ENCODE data around the gene RPRML. TPM values are rescaled to one million over a fixed set of nuclear protein-coding genes. Genes with fewer than 3 reads are reported as not detected.
"Not testable (repeated sequence)": the region's sequence is repeated elsewhere in the genome, so short reads cannot be mapped to it uniquely, and the experiment has no call there.

Gene RPRML
- total and polyA plus RNA-seq, 5 donors from 2014 or later, result not detected

DNA sequence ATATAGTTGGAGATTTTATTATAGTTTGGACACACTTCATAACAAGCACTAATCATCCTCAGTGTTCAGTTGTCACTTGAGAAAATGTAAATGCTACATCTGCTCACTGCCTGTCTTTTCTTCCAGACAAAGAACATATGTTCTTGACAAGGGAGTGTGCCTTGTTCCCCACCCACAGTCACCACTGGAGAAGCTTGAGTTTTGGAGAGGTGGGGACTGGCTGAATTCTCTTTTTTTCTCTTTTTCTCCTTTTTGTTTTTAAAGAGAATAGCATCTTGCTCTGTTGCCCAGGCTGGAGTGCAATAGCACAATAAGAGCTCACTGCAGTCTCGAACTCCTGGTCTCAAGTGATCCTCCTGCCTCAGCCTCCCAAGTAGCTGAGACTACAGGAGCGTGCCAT lies 15.5 kb downstream of the RPRML start:
- Histone ChIP-seq H3K27ac (ENCODE audit: insufficient read depth, low read length, poor library complexity, severe bottlenecking) (no peak overlapping the region), H3K4me3 (ENCODE audit: low read depth, low read length) (no peak overlapping the region), H3K9me3 (ENCODE audit: control insufficient read depth in 2 of 2, low read length in 2 of 2) (peaks cover 0 to 2% of the 10 kb centered on the region in 2 experiments), H3K36me3 (ENCODE audit: control insufficient read depth, insufficient read depth, low read length) (peaks cover 10% of the 10 kb centered on the region), H3K4me1 (ENCODE audit: control insufficient read depth, insufficient read depth, low read length, poor library complexity, severe bottlenecking) (no peaks in the 10 kb centered on the region), H3K27me3 (ENCODE audit: control insufficient read depth, insufficient read depth, low read length) (no peaks in the 10 kb centered on the region)
- Mint-ChIP-seq H3K4me3 (no peak overlapping the region), H3K27me3 (peaks cover 6% of the 10 kb centered on the region), H3K9me3 (peaks cover 0 to 8% (median 2%) of the 10 kb centered on the region in 7 donors), H3K36me3 (peaks cover 39% of the 10 kb centered on the region), H3K27ac (no peak overlapping the region), H3K4me1 (peaks cover 0 to 6% (median 0%) of the 10 kb centered on the region in 4 donors)
- DNase-seq (no peak), ATAC-seq (ENCODE audit: low read depth in 2 of 2) (no peak)

GRCh38 chr17:46962374-46962790 lies 16.7 kb downstream of the RPRML start:
- Mint-ChIP-seq H3K27ac (no peak overlapping the region), H3K4me3 (no peak overlapping the region)
- no peaks in the 10 kb centered on the region for H3K27me3 ChIP-seq (ENCODE audit: control insufficient read depth, insufficient read depth, low read length)

DNA sequence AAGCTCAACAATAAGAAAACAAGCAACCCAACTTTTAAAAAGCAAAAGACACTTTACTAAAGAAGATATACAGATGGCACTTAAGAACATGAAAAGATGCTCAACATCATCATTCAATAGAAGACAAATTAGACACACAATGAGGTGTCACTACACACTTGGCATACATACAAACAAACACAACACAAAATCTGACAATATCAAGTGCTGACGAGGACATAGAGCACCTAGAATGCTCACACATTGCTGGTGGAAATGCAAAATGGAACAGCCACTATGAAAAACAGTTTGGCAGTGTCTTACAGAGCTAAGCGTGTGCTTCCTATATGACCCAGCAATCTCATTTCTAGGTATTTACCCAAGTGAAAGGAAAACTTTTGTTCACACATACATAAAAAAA lies 18.9 kb downstream of the RPRML start:
- peaks cover 0 to 8% (median 2%) of the 10 kb centered on the region in 7 donors for H3K9me3 Mint-ChIP-seq
- H3K36me3 ChIP-seq (ENCODE audit: control insufficient read depth, insufficient read depth, low read length), result no peaks in the 10 kb centered on the region
- no peak overlapping the region for H3K4me3 ChIP-seq (ENCODE audit: low read depth, low read length)
- peaks cover 6% of the 10 kb centered on the region for H3K27me3 Mint-ChIP-seq
- DNase-seq (no peak), ATAC-seq (ENCODE audit: low read depth in 2 of 2) (no peak)
- peaks cover 0 to 2% of the 10 kb centered on the region in 2 experiments for H3K9me3 ChIP-seq (ENCODE audit: control insufficient read depth in 2 of 2, low read length in 2 of 2)
- H3K4me1 Mint-ChIP-seq, result peaks cover 0 to 9% (median 0%) of the 10 kb centered on the region in 4 donors
- peaks cover 26% of the 10 kb centered on the region for H3K36me3 Mint-ChIP-seq
- H3K27me3 ChIP-seq (ENCODE audit: control insufficient read depth, insufficient read depth, low read length), result no peaks in the 10 kb centered on the region
- no peaks in the 10 kb centered on the region for H3K4me1 ChIP-seq (ENCODE audit: control insufficient read depth, insufficient read depth, low read length, poor library complexity, severe bottlenecking)
- H3K27ac Mint-ChIP-seq, result no peak overlapping the region
- H3K27ac ChIP-seq (ENCODE audit: insufficient read depth, low read length, poor library complexity, severe bottlenecking), result no peak overlapping the region
- H3K4me3 Mint-ChIP-seq, result no peak overlapping the region

More at GRCh38 chr17:46962374-46962790, 16.7 kb downstream of the RPRML start:
- no peaks in the 10 kb centered on the region for H3K4me1 ChIP-seq (ENCODE audit: control insufficient read depth, insufficient read depth, low read length, poor library complexity, severe bottlenecking)
- peak in 1 of 3 donors; percentile 21 for DNase-seq
- no peak for ATAC-seq (ENCODE audit: low read depth in 2 of 2)
- H3K27me3 Mint-ChIP-seq, result peaks cover 6% of the 10 kb centered on the region
- H3K9me3 ChIP-seq (ENCODE audit: control insufficient read depth in 2 of 2, low read length in 2 of 2), result peaks cover 0 to 2% of the 10 kb centered on the region in 2 experiments
- peaks cover 0 to 8% (median 0%) of the 10 kb centered on the region in 4 donors for H3K4me1 Mint-ChIP-seq
- H3K36me3 ChIP-seq (ENCODE audit: control insufficient read depth, insufficient read depth, low read length), result peaks cover 4% of the 10 kb centered on the region
- H3K9me3 Mint-ChIP-seq, result peaks cover 0 to 8% (median 2%) of the 10 kb centered on the region in 7 donors
- H3K36me3 Mint-ChIP-seq, result peaks cover 31% of the 10 kb centered on the region
- H3K4me3 ChIP-seq (ENCODE audit: low read depth, low read length), result no peak overlapping the region
- H3K27ac ChIP-seq (ENCODE audit: insufficient read depth, low read length, poor library complexity, severe bottlenecking), result no peak overlapping the region

DNA sequence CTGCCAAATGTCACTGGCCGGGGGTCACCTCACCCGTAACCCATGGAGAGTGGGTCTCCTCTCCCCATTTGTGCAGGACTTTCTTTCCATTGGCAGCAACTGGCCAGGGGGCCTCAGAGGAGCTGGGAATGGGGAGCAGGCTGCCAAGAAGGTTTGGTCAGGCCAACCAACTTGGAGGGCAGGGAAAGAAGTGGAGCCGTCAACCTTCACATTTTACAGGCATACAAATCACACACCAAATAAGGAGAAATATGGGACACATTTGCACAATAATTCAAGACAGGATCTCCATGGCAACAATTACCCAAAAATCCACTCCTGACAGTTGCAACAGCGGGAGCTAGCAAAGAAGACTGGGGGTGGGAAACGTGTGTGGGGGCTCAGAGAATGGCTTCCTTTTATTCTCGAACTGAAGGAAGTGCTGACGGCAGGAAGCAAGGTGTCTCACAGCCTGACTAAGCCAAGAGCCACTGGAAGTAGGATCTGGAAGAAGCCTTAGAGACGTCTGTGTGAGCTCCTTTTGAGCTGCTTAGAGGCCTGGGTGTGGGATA lies 20.9 kb downstream of the RPRML start:
- Histone ChIP-seq H3K27ac (ENCODE audit: insufficient read depth, low read length, poor library complexity, severe bottlenecking) (no peak overlapping the region), H3K36me3 (ENCODE audit: control insufficient read depth, insufficient read depth, low read length) (no peaks in the 10 kb centered on the region), H3K9me3 (ENCODE audit: control insufficient read depth in 2 of 2, low read length in 2 of 2) (peaks cover 0 to 2% of the 10 kb centered on the region in 2 experiments), H3K4me1 (ENCODE audit: control insufficient read depth, insufficient read depth, low read length, poor library complexity, severe bottlenecking) (no peaks in the 10 kb centered on the region), H3K27me3 (ENCODE audit: control insufficient read depth, insufficient read depth, low read length) (no peaks in the 10 kb centered on the region), H3K4me3 (ENCODE audit: low read depth, low read length) (no peak overlapping the region)
- no peak overlapping the region for H3K4me3 Mint-ChIP-seq
- no peaks in the 10 kb centered on the region for H3K27me3 Mint-ChIP-seq
- H3K9me3 Mint-ChIP-seq, result peaks cover 0 to 8% (median 2%) of the 10 kb centered on the region in 7 donors
- peak overlapping the region in 2 of 3 donors; percentile 33 to 47 for H3K27ac Mint-ChIP-seq
- no peak for DNase-seq
- peaks cover 26% of the 10 kb centered on the region for H3K36me3 Mint-ChIP-seq
- no peak for ATAC-seq (ENCODE audit: low read depth in 2 of 2)
- peaks cover 0 to 9% (median 0%) of the 10 kb centered on the region in 4 donors for H3K4me1 Mint-ChIP-seq

DNA sequence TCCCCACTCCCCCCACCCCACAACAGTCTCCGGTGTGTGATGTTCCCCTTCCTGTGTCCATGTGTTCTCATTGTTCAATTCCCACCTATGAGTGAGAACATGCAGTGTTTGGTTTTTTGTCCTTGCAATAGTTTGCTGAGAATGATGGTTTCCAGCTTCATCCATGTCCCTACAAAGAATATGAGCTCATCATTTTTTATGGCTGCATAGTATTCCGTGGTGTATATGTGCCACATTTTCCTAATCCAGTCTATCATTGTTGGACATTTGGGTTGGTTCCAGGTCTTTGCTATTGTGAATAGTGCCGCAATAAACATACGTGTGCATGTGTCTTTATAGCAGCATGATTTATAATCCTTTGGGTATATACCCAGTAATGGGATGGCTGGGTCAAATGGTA lies 25.9 kb downstream of the RPRML start:
- not testable (repeated sequence) for H3K27me3 Mint-ChIP-seq, H3K4me1 Mint-ChIP-seq

GRCh38 chr17:46952115-46952514 lies 26.9 kb downstream of the RPRML start:
- H3K36me3 Mint-ChIP-seq, result peaks cover 16% of the 10 kb centered on the region
- Histone ChIP-seq H3K36me3 (ENCODE audit: control insufficient read depth, insufficient read depth, low read length) (peaks cover 6% of the 10 kb centered on the region), H3K27me3 (ENCODE audit: control insufficient read depth, insufficient read depth, low read length) (no peaks in the 10 kb centered on the region), H3K4me1 (ENCODE audit: control insufficient read depth, insufficient read depth, low read length, poor library complexity, severe bottlenecking) (no peaks in the 10 kb centered on the region), H3K27ac (ENCODE audit: insufficient read depth, low read length, poor library complexity, severe bottlenecking) (no peak overlapping the region), H3K4me3 (ENCODE audit: low read depth, low read length) (no peak overlapping the region), H3K9me3 (ENCODE audit: control insufficient read depth in 2 of 2, low read length in 2 of 2) (no peaks in the 10 kb centered on the region)
- H3K27me3 Mint-ChIP-seq, result no peaks in the 10 kb centered on the region
- no peak for DNase-seq
- peaks cover 0 to 2% (median 0%) of the 10 kb centered on the region in 7 donors for H3K9me3 Mint-ChIP-seq
- no peak for ATAC-seq (ENCODE audit: low read depth in 2 of 2)
- H3K27ac Mint-ChIP-seq, result peak overlapping the region in 1 of 3 donors; percentile 5
- H3K4me3 Mint-ChIP-seq, result no peak overlapping the region
- H3K4me1 Mint-ChIP-seq, result no peaks in the 10 kb centered on the region

More for the DNA sequence above, 25.9 kb downstream of the RPRML start:
- not testable (repeated sequence) for H3K4me1 ChIP-seq (ENCODE audit: control insufficient read depth, insufficient read depth, low read length, poor library complexity, severe bottlenecking); H3K36me3 ChIP-seq (ENCODE audit: control insufficient read depth, insufficient read depth, low read length); H3K27me3 ChIP-seq (ENCODE audit: control insufficient read depth, insufficient read depth, low read length); H3K4me3 Mint-ChIP-seq; H3K27ac ChIP-seq (ENCODE audit: insufficient read depth, low read length, poor library complexity, severe bottlenecking); H3K4me3 ChIP-seq (ENCODE audit: low read depth, low read length); H3K27ac Mint-ChIP-seq; H3K9me3 Mint-ChIP-seq; H3K9me3 ChIP-seq (ENCODE audit: control insufficient read depth in 2 of 2, low read length in 2 of 2); DNase-seq; ATAC-seq (ENCODE audit: low read depth in 2 of 2)
- peaks cover 21% of the 10 kb centered on the region for H3K36me3 Mint-ChIP-seq

GRCh38 chr17:46951706-46952105 lies 27.3 kb downstream of the RPRML start:
- Mint-ChIP-seq H3K4me1 (peaks cover 0 to 2% (median 0%) of the 10 kb centered on the region in 4 donors), H3K4me3 (no peak overlapping the region), H3K36me3 (peaks cover 16% of the 10 kb centered on the region)

More at GRCh38 chr17:46951706-46952105, 27.3 kb downstream of the RPRML start:
- peak overlapping the region in 2 of 3 donors; percentile 5 to 20 for H3K27ac Mint-ChIP-seq
- H3K36me3 ChIP-seq (ENCODE audit: control insufficient read depth, insufficient read depth, low read length), result peaks cover 6% of the 10 kb centered on the region
- no peaks in the 10 kb centered on the region for H3K4me1 ChIP-seq (ENCODE audit: control insufficient read depth, insufficient read depth, low read length, poor library complexity, severe bottlenecking)
- ATAC-seq (ENCODE audit: low read depth in 2 of 2) (no peak), DNase-seq (no peak)
- H3K27ac ChIP-seq (ENCODE audit: insufficient read depth, low read length, poor library complexity, severe bottlenecking), result no peak overlapping the region
- H3K27me3 Mint-ChIP-seq, result no peaks in the 10 kb centered on the region
- no peak overlapping the region for H3K4me3 ChIP-seq (ENCODE audit: low read depth, low read length)
- H3K9me3 Mint-ChIP-seq, result peaks cover 0 to 2% (median 0%) of the 10 kb centered on the region in 7 donors
- no peaks in the 10 kb centered on the region for H3K27me3 ChIP-seq (ENCODE audit: control insufficient read depth, insufficient read depth, low read length)
- no peaks in the 10 kb centered on the region for H3K9me3 ChIP-seq (ENCODE audit: control insufficient read depth in 2 of 2, low read length in 2 of 2)

Measured in CD4-positive, CD25-positive, alpha-beta regulatory T cell (primary cell).